GM18508 (cell line): ENCODE data around the gene DCAF15.
"Not testable (repeated sequence)": the region's sequence is repeated elsewhere in the genome, so short reads cannot be mapped to it uniquely, and the experiment has no call there.

Source experiments
- ATAC-seq: cut with Tn5 transposase; IDR thresholded peaks from one replicate; pipeline ENCODE4 v1.9.1; 2021; ENCODE audit warnings: moderate number of reproducible peaks; ENCODE audit not compliant: insufficient read depth, unreplicated experiment

The DCAF15 gene, protein sequence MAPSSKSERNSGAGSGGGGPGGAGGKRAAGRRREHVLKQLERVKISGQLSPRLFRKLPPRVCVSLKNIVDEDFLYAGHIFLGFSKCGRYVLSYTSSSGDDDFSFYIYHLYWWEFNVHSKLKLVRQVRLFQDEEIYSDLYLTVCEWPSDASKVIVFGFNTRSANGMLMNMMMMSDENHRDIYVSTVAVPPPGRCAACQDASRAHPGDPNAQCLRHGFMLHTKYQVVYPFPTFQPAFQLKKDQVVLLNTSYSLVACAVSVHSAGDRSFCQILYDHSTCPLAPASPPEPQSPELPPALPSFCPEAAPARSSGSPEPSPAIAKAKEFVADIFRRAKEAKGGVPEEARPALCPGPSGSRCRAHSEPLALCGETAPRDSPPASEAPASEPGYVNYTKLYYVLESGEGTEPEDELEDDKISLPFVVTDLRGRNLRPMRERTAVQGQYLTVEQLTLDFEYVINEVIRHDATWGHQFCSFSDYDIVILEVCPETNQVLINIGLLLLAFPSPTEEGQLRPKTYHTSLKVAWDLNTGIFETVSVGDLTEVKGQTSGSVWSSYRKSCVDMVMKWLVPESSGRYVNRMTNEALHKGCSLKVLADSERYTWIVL

DNA sequence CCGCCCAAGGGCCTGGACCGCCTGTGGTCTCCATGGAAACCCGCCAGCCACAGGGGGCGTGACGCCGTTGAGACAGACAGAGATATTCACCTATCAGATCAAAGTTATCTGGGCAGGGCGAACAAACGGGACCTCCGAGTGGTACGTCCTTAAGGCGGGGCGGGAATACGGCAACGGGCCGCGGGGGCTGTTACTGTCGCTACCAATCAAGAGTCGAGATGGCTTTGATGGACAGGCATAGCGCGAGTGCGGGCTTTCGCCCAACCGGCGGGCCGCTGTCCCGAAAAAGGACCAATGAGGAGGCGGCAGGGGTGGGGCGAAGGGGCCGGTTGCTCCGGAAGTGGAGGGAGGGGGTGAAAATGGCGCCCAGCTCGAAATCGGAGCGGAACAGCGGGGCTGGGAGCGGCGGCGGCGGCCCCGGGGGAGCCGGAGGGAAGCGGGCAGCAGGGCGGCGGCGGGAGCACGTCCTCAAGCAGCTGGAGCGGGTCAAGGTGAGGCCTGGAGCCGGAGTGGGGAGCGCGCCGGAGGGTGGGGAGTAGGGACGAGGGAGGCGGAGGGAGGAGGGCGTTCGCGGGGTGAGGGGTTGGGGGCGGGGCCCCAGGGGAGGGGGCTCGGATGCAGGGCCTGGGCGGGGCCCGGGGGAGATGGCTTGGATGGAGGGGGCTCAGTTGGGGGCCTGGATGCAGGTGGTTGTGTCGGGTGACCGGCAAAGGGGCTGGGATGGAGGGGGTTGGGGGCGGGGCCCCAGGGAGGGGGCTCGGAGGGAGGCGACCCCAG, at the start of gene DCAF15:
TSS of gene DCAF15 (plus strand) at position 356 of the 777 bp plus-strand sequence. CDS start at position 360, 4 bp downstream.
- ATAC-seq: peak; percentile 93

DNA sequence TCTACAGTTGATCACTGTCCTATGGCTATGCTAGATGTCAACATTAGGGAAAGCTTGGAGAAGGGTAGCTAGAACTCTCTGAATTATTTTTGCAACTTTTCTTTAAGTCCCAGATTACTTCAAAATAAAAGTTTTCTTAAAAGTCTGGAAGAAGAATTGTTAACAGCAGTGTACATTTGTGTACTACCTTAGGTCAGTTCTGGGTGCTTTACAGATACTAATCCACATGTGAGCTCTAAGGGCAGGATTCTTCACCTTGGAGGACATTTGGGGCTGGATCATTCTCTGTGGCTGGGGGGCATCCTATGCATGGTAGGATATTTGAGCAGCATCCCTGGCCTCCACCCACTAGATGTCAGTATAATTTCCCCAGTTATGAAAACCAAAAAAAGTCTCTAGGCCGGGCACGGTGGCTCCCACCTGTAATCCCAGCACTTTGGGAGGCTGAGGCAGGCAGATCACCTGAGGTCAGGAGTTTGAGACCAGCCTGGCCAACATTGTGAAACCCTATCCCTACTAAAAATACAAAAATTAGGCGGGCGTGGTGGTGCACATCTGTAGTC, 49.2 kb upstream of the DCAF15 start:
- ATAC-seq: no peak

DNA sequence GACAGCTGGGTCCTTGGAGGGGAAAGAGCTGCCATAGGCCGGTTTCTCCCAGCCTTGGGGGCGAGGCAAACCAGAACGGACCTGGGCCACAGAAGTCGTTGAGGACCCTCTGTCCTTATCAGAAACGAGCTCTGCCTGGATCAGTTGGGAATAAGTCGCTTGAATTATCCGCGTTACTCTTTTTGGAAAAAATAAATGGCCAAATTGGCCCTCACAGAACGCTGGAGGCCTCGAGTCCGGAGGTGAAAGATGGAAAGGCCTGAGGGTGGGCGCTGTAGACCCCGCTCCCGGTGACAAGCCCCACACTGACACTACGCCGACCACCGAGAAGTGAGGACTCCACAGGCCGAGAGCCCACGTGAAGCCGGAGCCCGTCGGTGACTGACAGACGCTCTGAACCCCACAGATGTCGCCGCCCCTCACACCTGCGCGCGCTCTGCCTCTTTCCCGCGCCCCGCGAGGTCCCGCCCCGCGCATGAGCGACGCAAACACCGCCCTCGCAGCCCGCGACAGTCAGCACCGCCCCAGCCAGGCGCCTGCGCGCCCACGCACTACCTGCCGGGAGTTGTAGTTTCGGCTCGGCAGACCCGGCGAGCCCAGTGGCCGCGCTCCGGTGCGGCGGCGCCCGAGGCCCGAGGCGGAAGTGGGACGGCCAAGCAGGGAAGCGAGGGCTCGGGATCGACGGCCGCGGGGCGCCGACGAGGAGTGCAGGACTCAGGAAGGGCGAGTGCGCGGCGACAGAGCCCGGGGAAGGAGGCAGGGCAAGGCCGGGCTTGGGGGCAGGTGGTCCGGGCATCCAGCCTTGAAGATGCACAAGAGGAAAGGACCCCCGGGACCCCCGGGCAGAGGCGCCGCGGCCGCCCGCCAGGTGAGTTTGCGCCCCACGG, 46.4 kb upstream of the DCAF15 start, which contains the start of the genes BRME1 and CC2D1A:
TSS of gene BRME1 (minus strand) at position 484 of the 887 bp plus-strand sequence. CDS start 1,225 bp downstream, outside the sequence.
TSS of gene CC2D1A (plus strand) at position 568 of the 887 bp plus-strand sequence. CDS start at position 809, 241 bp downstream.
- ATAC-seq: no peak

GRCh38 chr19:13906521-13906904, 45.8 kb upstream of the DCAF15 start:
- ATAC-seq: no peak

DNA sequence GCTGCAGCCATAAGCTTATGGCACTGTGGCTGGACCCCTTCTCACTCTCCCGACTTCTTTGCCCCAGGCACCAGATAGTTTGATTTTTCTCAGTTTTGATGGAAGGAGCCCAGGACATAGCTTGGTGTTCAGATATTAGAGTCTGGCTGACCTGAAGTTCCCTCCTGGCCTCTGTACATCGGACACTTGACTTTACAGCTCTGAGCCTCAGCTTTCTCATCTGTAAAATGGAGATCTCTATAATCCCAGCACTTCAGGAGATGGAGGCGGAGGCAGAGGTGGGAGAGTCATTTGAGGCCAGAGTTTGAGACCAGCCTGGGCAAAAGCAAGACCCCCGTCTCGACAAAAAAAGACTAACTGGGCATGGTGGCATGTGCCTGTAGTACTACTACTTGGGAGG, 45.4 kb upstream of the DCAF15 start:
- no peak for ATAC-seq

DNA sequence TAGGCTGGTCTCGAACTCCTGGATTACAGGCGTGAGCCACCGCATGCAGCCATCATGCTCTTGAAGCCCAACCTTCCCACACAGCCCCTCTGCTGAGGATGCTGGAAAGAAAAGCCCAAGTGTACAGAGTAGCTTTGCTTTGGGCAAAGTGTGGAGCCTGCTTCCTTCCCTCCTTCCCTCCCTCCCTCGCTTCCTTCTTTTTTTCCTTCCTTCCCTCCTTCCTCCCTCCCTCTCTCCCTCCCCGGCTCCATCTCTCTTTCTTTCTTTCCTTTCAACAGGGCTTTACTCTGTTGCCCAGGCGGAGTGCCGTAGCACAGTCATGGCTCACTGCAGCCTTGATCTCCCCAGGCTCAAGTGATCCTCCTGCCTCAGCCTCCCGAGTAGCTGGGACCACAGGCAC, 43.6 kb upstream of the DCAF15 start:
- no peak for ATAC-seq

GRCh38 chr19:13909430-13909829, 42.9 kb upstream of the DCAF15 start:
- ATAC-seq: no peak

GRCh38 chr19:13913352-13913751, 39.0 kb upstream of the DCAF15 start:
- ATAC-seq: no peak

- no peak for ATAC-seq
Observed at GRCh38 chr19:13914777-13915176, 37.5 kb upstream of the DCAF15 start.

GRCh38 chr19:13917888-13918406, 34.4 kb upstream of the DCAF15 start:
- ATAC-seq: no peak

GRCh38 chr19:13918726-13919411, 33.4 kb upstream of the DCAF15 start:
- no peak for ATAC-seq

DNA sequence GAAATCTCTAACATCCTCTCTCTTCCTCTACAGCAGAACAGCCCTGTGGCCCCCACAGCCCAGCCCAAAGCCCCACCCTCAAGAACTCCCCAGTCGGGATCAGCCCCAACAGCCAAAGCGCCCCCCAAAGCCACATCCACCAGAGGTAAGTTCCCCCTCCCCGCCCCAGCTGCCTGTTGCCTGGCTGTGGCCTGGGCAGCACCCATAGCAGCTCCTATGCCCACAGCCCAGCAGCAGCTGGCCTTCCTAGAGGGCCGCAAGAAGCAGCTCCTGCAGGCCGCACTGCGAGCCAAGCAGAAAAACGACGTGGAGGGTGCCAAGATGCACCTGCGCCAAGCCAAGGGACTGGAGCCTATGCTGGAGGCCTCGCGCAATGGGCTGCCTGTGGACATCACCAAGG, 31.8 kb upstream of the DCAF15 start:
- ATAC-seq: no peak

DNA sequence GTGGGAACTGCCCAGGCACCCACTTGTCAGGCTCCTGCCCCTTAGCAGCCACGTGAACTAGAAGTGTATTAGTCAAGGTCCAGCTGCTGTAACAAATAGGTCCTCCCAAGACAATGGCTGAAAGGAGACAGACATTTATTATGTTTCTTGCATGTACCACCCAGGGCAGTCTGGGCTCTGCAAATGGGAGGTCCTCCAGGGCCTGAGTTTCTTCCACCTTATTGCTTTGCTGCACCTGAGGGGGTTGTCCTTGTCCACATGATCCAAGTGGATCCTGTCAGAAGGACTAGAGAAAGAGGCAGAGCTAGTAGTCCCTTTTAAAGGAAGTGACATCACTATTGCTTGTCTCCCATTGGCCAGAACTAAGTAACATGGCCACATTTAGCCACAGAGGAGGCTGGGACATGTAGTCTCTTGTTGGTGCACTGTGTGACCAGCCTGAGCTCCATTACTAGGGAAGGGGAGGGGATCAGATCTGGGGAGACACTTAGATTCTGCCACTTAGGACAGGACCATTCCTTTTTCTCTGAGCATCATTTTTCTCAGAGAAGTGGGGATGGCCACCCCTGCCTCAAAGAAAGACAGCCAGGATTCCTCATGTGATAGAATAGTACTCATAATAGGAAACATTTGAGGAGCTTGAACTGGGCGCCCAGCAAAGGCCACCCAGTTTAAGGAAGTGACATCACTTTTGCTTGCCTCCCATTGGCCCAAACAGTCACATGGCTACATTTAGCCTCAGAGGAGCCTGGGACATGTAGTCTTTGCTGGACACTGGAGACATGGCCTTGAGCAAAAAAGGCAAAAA, 31.2 kb upstream of the DCAF15 start:
- ATAC-seq: no peak

DNA sequence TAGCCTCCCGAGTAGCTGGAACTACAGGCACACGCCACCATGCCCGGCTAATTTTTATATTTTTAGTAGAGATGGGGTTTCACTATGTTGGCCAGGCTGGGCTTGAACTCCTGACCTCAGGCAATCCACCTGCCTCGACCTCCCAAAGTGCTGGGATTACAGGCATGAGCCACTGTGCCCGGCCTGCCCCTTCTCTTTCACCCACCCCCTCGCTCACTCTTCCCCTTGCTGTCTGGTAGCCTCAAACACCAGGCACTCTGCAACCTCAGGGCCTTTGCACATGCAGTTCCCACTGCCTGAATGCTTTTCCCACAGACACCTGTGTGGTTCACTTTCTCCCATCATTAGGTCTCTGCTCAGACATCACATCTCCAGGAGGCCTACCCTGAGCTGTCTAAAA, 30.2 kb upstream of the DCAF15 start:
- not testable (repeated sequence) for ATAC-seq

- ATAC-seq: no peak
Observed at GRCh38 chr19:13923194-13923987, 28.9 kb upstream of the DCAF15 start.

DNA sequence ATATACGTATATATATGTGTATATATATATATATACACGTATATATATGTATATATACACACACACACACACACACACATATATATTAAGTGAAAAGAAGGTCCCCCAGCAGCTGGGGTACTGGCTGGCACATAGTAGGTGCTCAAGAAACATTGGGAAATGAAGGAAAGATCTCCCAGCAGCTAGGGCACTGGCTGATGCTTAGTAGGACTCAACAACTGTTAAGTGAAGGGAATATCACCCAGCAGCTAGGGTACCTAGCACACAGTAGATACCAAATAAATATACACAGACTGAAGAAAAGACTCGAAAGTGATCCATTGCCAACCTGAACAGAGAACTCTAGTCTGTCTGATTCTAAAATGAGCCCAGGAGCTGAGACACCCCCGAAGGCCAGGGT, 26.3 kb upstream of the DCAF15 start:
- ATAC-seq: no peak

DNA sequence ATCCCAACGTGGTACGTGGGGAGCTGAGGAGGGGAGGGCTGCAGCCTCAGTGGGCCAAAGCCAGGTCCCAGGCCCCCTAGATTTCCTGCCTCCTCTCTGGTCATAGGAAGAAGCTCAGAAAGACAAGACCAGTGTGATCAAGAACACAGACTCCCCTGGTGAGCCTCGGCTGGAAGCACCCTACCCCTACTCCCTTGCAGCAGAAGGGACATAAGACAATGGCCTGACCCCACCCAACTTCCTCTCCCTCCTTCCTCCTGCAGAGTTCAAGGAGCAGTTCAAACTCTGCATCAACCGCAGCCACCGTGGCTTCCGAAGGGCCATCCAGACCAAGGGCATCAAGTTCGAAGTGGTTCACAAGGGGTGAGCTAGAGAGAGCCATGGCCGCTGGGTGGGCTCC, 25.6 kb upstream of the DCAF15 start:
- no peak for ATAC-seq
